ENCODE data around the gene ARHGAP26.

DNA sequence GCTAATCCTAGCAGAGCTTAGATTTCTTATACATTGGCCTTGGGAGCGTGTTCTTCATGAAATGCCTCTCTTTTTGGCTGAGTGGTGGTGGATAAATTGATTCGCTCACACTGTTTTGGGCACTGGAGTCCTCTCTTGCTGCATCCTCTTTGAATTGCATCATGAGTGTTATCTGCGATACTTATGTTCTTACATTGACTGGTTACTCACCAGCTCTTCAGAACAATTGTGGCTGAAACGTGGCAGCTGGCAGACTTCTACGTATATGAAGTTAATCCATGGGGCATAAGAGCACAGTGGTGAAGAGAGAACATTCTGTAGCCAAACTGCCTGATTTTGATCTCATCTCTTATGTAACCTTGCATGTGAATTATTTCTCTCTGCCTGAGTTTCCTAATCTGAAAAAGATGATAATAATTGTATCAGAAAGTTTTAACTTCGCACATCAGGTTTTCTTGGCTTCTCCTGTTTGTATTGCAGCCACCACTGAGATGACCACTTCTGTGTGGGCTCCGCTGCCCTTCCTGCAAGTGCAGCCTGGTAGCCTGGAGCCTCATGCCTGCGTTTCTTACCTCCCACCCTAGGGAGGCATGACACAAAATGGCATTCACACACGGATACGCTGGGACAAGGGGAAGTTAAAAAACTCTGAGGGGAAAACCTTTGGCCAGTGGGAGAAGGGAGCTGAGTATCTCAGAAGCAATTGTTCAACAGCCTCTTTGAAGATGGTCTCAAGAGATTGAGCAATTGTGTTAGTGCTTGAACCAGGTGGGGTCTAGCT is 295.2 kb downstream of the ARHGAP26 start:
- TF ChIP-seq, protein P1, sequence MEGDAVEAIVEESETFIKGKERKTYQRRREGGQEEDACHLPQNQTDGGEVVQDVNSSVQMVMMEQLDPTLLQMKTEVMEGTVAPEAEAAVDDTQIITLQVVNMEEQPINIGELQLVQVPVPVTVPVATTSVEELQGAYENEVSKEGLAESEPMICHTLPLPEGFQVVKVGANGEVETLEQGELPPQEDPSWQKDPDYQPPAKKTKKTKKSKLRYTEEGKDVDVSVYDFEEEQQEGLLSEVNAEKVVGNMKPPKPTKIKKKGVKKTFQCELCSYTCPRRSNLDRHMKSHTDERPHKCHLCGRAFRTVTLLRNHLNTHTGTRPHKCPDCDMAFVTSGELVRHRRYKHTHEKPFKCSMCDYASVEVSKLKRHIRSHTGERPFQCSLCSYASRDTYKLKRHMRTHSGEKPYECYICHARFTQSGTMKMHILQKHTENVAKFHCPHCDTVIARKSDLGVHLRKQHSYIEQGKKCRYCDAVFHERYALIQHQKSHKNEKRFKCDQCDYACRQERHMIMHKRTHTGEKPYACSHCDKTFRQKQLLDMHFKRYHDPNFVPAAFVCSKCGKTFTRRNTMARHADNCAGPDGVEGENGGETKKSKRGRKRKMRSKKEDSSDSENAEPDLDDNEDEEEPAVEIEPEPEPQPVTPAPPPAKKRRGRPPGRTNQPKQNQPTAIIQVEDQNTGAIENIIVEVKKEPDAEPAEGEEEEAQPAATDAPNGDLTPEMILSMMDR (IDR thresholded peaks at IDR 0.05; ENCODE audit: poor library complexity, severe bottlenecking): no peak
- TF ChIP-seq TAF1 (IDR thresholded peaks at IDR 0.05; ENCODE audit: low read depth) (no peak), RAD21 (conservative IDR thresholded peaks at IDR 0.05) (no peak), POLR2AphosphoS5 (IDR thresholded peaks at IDR 0.05) (no peak), REST (IDR thresholded peaks at IDR 0.05; ENCODE audit: borderline replicate concordance) (no peak)
